HG02938 (cell line): Measurements from ENCODE around the gene SMARCA4.

ENCODE experiments used
- ATAC-seq: cut with Tn5 transposase; IDR thresholded peaks from one replicate; pipeline ENCODE4 v1.9.1; 2021; ENCODE audit warnings: mild to moderate bottlenecking, moderate library complexity; ENCODE audit not compliant: unreplicated experiment

The SMARCA4 gene

GRCh38 chr19:11007385-11007784, 46.6 kb downstream of the SMARCA4 start:
- ATAC-seq, result no peak

DNA sequence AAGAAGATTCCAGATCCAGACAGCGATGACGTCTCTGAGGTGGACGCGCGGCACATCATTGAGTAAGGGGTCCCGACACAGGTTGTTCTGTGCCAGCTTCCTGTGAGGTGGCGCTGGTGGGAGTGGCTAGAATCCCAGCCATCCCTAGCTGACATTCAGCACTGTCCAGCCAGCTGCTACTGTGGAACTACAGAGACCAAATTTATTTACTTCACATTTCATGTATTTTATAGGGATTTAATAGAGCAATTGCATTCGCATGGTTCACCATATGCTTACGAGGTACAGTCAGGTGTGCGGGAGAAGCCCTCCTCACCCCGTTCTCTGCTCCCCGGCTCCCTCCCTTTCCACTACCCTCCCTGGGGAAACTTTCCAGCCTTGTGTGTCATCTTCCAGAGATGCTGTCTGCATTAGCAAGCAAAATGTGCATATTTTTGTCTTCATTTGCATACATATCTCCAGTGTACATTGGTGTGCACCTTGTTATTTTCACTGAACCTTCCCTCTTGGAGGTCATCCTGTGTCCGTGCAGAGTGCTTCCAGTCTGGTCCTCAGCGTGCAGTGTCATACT, 47.2 kb downstream of the SMARCA4 start:
- no peak for ATAC-seq

DNA sequence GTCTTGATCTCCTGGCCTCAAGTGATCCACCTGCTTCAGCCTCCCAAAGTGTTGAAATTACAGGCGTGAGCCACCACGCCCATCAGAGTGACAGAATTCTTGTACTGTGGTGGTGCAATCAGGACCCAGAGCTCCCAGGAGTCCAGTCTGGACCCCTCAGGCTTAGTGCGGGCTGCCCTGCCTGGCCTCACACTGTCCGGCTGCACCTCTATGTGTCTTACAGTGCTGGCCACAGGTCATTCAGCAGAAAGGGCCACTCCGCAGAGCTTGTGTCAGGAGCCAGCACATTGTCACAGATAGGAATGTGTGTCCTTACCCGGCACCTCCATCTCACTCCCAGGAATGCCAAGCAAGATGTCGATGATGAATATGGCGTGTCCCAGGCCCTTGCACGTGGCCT, 49.2 kb downstream of the SMARCA4 start:
- no peak for ATAC-seq

GRCh38 chr19:11012507-11012906, 51.7 kb downstream of the SMARCA4 start:
- no peak for ATAC-seq

DNA sequence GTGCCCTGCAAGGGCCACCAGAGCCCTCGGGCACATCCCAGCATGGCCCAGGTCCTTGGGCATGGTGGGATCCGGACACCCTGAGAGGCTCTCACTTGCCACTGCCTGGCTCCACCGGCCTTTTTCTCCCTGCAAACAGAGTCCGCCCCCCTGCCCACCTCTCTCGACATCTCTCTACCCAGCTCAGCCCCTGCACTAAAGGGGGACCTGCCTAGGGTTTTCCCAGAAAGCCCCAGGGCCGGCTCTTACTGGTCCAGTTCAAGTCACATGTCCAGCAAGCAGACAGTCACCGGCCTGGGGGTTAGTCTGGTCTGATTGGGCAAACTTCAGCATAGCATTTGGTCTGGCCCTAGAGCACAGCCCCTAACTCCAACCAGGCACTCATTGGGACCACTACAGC, 52.9 kb downstream of the SMARCA4 start:
- no peak for ATAC-seq

- no peak for ATAC-seq
These were observed 53.6 kb downstream of the SMARCA4 start for GRCh38 chr19:11014403-11014911.

DNA sequence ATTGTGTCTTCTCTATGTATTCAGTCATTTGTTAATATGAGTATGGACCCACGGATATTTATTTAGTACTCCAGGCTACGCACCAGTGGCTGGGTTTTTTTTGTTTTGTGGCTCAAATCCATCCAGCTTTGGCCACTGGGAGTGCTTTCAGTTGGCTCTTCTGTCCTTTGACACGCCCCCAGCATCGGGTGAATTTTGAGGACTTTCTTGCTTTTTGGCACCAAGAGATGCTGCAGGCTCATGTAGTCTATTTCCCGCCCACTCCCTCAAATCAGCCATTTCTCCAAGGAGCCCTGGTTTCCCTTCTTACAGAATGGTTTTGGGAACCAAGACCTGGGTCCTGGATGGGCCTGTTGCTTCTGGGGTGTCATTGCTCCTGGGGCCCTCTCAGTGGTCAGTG, 55.8 kb downstream of the SMARCA4 start:
- no peak for ATAC-seq

GRCh38 chr19:11017275-11018035, 56.6 kb downstream of the SMARCA4 start:
- no peak for ATAC-seq

GRCh38 chr19:11018179-11018578, 57.3 kb downstream of the SMARCA4 start:
- no peak for ATAC-seq

DNA sequence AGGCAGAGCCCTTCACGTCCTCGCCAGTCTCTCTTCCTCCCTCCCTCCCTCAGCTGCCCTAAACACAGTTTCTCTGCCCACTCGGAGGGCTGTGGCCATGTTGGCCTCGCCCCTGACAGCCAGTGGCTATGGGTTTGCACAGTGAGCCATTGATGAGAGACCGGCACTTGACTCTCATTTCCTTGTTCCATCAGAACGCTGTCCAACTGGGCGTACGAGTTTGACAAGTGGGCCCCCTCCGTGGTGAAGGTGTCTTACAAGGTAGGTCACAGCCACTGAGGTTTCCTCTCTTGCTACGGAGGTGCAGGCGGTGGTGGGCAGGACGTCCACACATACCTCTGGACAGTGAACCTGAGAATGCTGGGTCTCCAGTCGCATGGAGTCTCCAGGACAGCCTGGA, 57.9 kb downstream of the SMARCA4 start:
- ATAC-seq, result no peak

DNA sequence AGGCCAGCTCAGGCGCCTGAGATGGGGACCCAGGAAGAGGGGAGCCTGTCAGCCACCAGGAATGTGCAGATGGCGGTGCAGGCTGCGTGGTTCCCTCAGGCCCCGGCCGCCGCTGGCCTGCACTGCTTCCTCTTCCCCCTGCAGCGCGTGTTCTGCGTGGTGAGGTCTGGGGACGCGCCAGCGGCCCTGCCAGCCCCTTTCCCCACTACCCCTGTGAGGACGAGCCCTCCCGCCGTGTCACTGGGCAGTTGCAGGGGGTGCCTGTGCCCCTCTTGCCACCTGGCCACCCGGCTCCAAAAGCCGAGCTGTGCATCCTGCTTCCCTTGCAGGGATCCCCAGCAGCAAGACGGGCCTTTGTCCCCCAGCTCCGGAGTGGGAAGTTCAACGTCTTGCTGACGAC, 58.4 kb downstream of the SMARCA4 start:
- no peak for ATAC-seq

DNA sequence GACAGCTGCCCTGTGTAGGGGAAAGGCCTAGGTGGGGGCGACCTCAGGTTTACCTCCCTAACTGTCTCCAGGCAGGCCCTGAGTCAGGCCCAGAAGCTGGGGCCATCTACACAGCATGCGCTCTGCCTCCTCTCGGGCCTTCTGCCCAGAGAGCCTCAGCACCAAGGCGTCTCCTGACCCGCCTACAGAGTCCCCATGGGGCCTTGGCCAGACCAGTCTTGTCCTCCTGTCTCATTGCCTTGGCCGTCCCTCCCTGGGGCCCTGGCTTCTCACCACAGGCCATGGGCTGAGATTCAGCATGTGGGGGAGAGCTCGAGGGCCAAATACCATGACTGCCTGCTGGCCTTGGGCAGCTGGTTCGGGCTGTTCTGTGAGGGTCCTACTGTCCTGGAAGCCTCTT, 59.0 kb downstream of the SMARCA4 start:
- ATAC-seq, result no peak

GRCh38 chr19:11020423-11020822, 59.6 kb downstream of the SMARCA4 start:
- no peak for ATAC-seq

DNA sequence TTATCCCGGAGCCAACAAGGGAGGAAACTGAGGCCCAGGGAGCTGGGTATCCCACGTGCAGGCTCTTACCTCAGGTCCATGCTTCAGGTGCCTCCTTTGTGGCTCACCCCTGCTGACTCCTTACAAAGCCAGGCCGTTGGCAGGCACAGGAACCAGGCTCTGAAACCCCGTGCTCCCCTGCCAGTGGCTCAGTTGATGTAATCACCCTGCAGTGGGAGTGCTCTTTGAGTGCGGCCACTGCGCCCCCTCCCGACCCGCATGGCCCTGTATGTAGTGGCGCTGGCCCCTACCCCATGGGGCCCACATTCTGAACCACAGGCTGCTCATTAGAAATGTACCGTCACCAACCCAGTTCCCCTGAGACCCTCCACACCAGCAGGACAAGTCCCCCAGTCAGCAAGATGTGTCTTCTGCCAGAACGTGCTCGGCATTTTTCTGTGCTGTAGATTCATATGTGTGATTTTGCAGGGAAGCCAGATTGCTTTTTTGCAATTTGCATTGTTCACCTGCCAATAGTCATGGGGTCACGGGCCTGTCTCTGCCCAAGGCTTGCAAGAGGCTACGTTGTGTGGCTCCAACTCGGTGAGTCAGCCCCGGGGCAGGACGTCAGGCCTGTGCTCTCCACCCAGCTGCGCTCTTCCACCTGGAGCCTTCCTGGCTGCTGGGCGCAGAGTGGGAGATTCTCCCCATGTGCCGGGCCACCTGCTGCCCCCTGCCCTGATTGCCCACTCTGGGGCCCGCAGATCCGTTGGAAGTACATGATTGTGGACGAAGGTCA, 60.3 kb downstream of the SMARCA4 start:
- no peak for ATAC-seq

- ATAC-seq, result no peak
These were observed 60.9 kb downstream of the SMARCA4 start for GRCh38 chr19:11021760-11022144.

GRCh38 chr19:11023016-11023415, 62.2 kb downstream of the SMARCA4 start:
- no peak for ATAC-seq

DNA sequence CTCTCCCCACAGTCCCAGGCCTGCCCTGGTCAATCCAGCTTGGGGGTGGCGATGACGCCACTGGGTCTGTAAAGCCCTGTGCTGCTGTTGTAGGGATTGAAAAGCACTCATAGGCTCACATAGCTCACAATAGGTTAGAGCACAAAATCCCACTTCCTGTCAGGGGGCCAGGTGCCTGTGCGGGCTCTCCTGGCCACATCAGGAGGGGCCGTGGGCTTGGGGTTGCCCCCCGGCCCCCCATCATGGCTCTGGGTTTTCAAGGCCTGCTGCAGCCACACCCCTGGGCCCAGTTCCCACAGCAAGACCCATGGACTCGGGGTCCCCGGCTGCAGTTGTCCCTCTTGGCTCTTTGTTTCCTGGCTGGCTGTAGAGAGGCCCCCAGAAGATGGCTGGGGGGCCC, 62.9 kb downstream of the SMARCA4 start:
- ATAC-seq, result no peak

GRCh38 chr19:11024259-11024658, 63.4 kb downstream of the SMARCA4 start:
- ATAC-seq, result no peak

GRCh38 chr19:11025006-11025405, 64.2 kb downstream of the SMARCA4 start:
- no peak for ATAC-seq

GRCh38 chr19:11025445-11025844, 64.6 kb downstream of the SMARCA4 start:
- no peak for ATAC-seq

DNA sequence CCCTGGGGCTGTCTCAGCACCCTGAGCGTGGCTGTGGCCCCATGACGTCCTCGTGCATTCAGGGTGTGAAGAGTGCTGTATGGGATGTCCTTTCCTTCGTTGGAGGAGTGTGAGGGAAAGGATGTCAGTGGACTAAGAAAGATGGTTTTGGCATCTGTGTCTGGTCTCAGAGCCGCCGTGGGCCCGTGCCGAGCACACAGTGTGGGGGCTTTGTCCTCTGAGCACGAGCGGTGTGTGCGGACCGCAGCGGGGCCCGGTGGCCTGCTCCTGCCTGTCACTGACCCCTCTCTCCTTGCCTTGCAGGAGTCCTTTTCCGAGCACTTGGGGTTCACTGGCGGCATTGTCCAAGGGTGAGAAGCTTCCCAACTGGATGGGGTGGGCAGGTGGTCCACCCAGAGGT, 65.2 kb downstream of the SMARCA4 start:
- ATAC-seq, result no peak

- ATAC-seq, result no peak
These were observed 66.6 kb downstream of the SMARCA4 start for GRCh38 chr19:11027381-11027780.
